Measurements from ENCODE around the gene EHD4.

Gene EHD4

GRCh38 chr15:41897363-41897799 is 75.0 kb downstream of the EHD4 start:
- no peak for DNase-seq (ENCODE audit: low read depth in 2 of 2, low spot score in 1 of 2)

GRCh38 chr15:41896566-41896965 is 75.8 kb downstream of the EHD4 start:
- no peak for DNase-seq (ENCODE audit: low read depth in 2 of 2, low spot score in 1 of 2)

- DNase-seq (ENCODE audit: low read depth in 2 of 2, low spot score in 1 of 2) = no peak
These were observed 76.4 kb downstream of the EHD4 start for GRCh38 chr15:41895957-41896356.

- DNase-seq (ENCODE audit: low read depth in 2 of 2, low spot score in 1 of 2) = no peak
These were observed 76.9 kb downstream of the EHD4 start for GRCh38 chr15:41895491-41895890.

- DNase-seq (ENCODE audit: low read depth in 2 of 2, low spot score in 1 of 2) = peak; percentile 78
These were observed 77.4 kb downstream of the EHD4 start for GRCh38 chr15:41894791-41895463.

GRCh38 chr15:41894251-41894790 is 78.0 kb downstream of the EHD4 start:
- no peak for DNase-seq (ENCODE audit: low read depth in 2 of 2, low spot score in 1 of 2)

GRCh38 chr15:41893422-41894250 is 78.7 kb downstream of the EHD4 start, which contains the start of gene SPTBN5:
TSS of gene SPTBN5 (minus strand) at chr15:41894053. CDS start at chr15:41893497, 556 bp downstream.
- DNase-seq (ENCODE audit: low read depth in 2 of 2, low spot score in 1 of 2) = no peak

- DNase-seq (ENCODE audit: low read depth in 2 of 2, low spot score in 1 of 2) = no peak
These were observed 79.5 kb downstream of the EHD4 start for GRCh38 chr15:41892621-41893421.

GRCh38 chr15:41891946-41892345 is 80.4 kb downstream of the EHD4 start:
- no peak for DNase-seq (ENCODE audit: low read depth in 2 of 2, low spot score in 1 of 2)

- DNase-seq (ENCODE audit: low read depth in 2 of 2, low spot score in 1 of 2) = no peak
These were observed 81.1 kb downstream of the EHD4 start for GRCh38 chr15:41891226-41891625.

GRCh38 chr15:41890050-41890690 is 82.2 kb downstream of the EHD4 start:
- DNase-seq (ENCODE audit: low read depth in 2 of 2, low spot score in 1 of 2) = no peak

- no peak for DNase-seq (ENCODE audit: low read depth in 2 of 2, low spot score in 1 of 2)
These were observed 83.6 kb downstream of the EHD4 start for GRCh38 chr15:41888662-41889253.

- no peak for DNase-seq (ENCODE audit: low read depth in 2 of 2, low spot score in 1 of 2)
These were observed 84.5 kb downstream of the EHD4 start for GRCh38 chr15:41887893-41888292.

- no peak for DNase-seq (ENCODE audit: low read depth in 2 of 2, low spot score in 1 of 2)
These were observed 85.2 kb downstream of the EHD4 start for GRCh38 chr15:41887161-41887560.

GRCh38 chr15:41886741-41887140 is 85.6 kb downstream of the EHD4 start:
- no peak for DNase-seq (ENCODE audit: low read depth in 2 of 2, low spot score in 1 of 2)

- DNase-seq (ENCODE audit: low read depth in 2 of 2, low spot score in 1 of 2) = no peak
These were observed 86.5 kb downstream of the EHD4 start for GRCh38 chr15:41885841-41886240.

GRCh38 chr15:41885321-41885720 is 87.0 kb downstream of the EHD4 start:
- DNase-seq (ENCODE audit: low read depth in 2 of 2, low spot score in 1 of 2) = no peak

GRCh38 chr15:41884458-41884857 is 87.9 kb downstream of the EHD4 start:
- no peak for DNase-seq (ENCODE audit: low read depth in 2 of 2, low spot score in 1 of 2)

- no peak for DNase-seq (ENCODE audit: low read depth in 2 of 2, low spot score in 1 of 2)
These were observed 88.9 kb downstream of the EHD4 start for GRCh38 chr15:41883484-41883825.

- DNase-seq (ENCODE audit: low read depth in 2 of 2, low spot score in 1 of 2) = no peak
These were observed 89.5 kb downstream of the EHD4 start for GRCh38 chr15:41882689-41883483.
